Airway epithelial cell (primary cell): ENCODE results near the gene LGSN. TPM values are rescaled to one million over a fixed set of nuclear protein-coding genes. Genes with fewer than 3 reads are reported as not detected.

Experiments
- total RNA-seq: library from RNA; depleted of rRNA; stranded (reverse); fragments of >200 nt; gene quantifications from 2 replicates; pipeline ENCODE4 v1.2.3, GENCODE V29; 2015

Gene LGSN, protein sequence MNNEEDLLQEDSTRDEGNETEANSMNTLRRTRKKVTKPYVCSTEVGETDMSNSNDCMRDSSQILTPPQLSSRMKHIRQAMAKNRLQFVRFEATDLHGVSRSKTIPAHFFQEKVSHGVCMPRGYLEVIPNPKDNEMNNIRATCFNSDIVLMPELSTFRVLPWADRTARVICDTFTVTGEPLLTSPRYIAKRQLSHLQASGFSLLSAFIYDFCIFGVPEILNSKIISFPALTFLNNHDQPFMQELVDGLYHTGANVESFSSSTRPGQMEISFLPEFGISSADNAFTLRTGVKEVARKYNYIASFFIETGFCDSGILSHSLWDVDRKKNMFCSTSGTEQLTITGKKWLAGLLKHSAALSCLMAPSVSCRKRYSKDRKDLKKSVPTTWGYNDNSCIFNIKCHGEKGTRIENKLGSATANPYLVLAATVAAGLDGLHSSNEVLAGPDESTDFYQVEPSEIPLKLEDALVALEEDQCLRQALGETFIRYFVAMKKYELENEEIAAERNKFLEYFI
- total RNA-seq = not detected in 2 replicates

DNA sequence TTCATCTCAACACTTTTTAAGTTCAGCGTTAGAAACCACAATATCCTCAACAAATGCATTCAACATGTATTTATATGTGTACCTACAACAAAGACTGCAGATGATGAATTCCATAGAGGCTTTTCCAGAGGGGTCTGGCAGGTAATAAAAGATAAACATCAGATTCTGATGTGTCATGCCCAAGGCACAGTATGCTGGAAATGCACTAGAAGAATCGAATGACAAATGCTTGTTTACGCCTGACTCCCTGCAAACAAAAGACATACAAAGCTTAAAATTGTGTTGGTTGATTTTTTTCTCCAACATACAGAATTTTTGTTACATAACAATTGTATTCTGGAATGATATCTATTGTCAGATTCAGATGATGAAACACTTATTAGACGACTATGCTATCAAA lies at the start of gene LGSN:
LGSN (minus strand) TSS at position 45 of the 400 bp plus-strand sequence; CDS start at position 5, 40 bp downstream.

Other genes with a start within 250 kb of the LGSN start
- 0.09 TPM in 1 of 2 replicates, not detected in the other for gene FKBP1C, start 108.5 kb downstream of the LGSN start, total RNA-seq